Fibroblast of the aortic adventitia (primary cell): ENCODE results near the gene COPS3. TPM values are rescaled to one million over a fixed set of nuclear protein-coding genes. Genes with fewer than 3 reads are reported as not detected.
"Not testable (repeated sequence)": the region's sequence is repeated elsewhere in the genome, so short reads cannot be mapped to it uniquely, and the experiment has no call there.

Experiments
- DNase-seq: peaks from one replicate; pipeline ENCODE4 v3.0.0-alpha.2; 2010; ENCODE audit warnings: low read depth
- H3K4me3 ChIP-seq: 2 replicates; pipeline ENCODE4 v1.5.1; 2011; ENCODE audit warnings: low read depth, mild to moderate bottlenecking, control low read depth, low read length, moderate library complexity
- total RNA-seq: library from RNA; depleted of rRNA; stranded (reverse); fragments of >200 nt; gene quantifications from 2 replicates; pipeline ENCODE4 v1.2.3, GENCODE V29; 2012; ENCODE audit warnings: low replicate concordance
- TF ChIP-seq, protein P1 (sequence below): IDR thresholded peaks from 2 replicates; pipeline ENCODE4 v1.5.1; 2011; ENCODE audit warnings: mild to moderate bottlenecking, low read length, control low read depth, inconsistent platforms; ENCODE audit not compliant: insufficient read depth

The COPS3 gene
- total RNA-seq, 1 donor = 124 TPM

- H3K4me3 ChIP-seq = no peak overlapping the region
- TF ChIP-seq, protein P1, sequence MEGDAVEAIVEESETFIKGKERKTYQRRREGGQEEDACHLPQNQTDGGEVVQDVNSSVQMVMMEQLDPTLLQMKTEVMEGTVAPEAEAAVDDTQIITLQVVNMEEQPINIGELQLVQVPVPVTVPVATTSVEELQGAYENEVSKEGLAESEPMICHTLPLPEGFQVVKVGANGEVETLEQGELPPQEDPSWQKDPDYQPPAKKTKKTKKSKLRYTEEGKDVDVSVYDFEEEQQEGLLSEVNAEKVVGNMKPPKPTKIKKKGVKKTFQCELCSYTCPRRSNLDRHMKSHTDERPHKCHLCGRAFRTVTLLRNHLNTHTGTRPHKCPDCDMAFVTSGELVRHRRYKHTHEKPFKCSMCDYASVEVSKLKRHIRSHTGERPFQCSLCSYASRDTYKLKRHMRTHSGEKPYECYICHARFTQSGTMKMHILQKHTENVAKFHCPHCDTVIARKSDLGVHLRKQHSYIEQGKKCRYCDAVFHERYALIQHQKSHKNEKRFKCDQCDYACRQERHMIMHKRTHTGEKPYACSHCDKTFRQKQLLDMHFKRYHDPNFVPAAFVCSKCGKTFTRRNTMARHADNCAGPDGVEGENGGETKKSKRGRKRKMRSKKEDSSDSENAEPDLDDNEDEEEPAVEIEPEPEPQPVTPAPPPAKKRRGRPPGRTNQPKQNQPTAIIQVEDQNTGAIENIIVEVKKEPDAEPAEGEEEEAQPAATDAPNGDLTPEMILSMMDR = no peak
These were observed 4.9 kb upstream of the COPS3 start for GRCh38 chr17:17285951-17286350.

GRCh38 chr17:17279316-17279715, 1.7 kb downstream of the COPS3 start:
- peak overlapping the region; percentile 89 for H3K4me3 ChIP-seq
- DNase-seq = no peak
- TF ChIP-seq, protein P1 = no peak

More at GRCh38 chr17:17285951-17286350, 4.9 kb upstream of the COPS3 start:
- no peak for DNase-seq

DNA sequence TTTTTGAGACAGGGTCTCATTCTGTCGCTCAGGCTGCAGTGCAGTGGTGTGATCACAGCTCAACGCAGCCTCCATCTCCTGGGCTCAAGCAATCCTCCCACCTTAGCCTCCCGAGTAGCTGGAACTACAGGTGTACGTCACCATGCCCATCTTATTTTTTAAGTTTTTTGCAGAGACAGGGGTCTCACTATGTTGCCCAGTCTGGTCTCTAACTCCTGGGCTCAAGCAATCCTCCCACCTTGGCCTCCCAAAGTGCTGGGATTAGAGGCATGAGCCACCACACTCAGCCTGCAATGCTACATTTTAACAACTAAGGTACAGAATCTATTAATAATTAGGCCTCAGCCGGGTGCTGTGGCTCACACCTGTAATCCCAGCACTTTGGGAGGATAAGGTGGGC, 3.6 kb downstream of the COPS3 start:
- not testable (repeated sequence) for H3K4me3 ChIP-seq, DNase-seq

- TF ChIP-seq, protein P1 = no peak
These were observed 5.1 kb downstream of the COPS3 start for GRCh38 chr17:17275971-17276370.

GRCh38 chr17:17269926-17270773, 10.9 kb downstream of the COPS3 start:
- DNase-seq = no peak
- no peak overlapping the region for H3K4me3 ChIP-seq
- TF ChIP-seq, protein P1 = peak; percentile 18

More at GRCh38 chr17:17275971-17276370, 5.1 kb downstream of the COPS3 start:
- no peak overlapping the region for H3K4me3 ChIP-seq
- no peak for DNase-seq

DNA sequence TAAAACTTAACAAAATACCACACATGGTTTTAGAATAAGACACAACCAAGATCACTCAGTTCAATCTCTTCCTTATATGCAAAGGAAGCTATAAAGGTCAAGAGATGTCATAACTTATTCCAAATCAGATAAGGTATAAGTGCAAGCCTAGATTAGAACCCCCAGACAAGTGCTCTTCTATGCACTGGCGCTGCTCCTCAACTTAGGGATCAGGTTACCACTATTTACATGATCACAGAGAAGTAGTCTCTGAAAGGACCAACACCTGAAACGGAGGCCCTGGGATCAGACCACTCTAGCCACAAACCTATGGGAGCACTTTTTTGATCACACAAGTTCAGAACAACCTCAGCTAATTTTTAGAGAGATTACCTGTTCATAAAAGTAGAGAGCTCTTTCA, 16.6 kb downstream of the COPS3 start:
- H3K4me3 ChIP-seq = no peak overlapping the region
- no peak for DNase-seq
- TF ChIP-seq, protein P1 = no peak

DNA sequence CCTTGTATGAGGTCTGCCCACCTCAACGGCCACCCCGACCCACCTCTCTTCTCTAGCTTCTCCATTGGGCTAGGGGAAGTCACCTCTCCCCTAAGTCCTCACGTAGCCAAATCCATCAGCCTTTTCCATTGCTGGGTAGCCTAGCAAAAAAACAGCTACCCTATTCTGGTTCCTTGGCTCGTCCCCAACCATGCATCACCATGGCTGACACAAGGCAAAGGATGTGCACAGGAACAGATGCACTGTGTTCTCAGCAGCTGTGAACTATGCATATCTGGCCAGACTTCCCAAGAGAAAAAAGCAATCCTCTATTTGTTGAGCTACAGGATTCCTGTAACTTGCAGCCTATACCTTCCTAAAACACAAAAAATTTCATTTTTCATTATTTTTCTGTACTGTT, 22.0 kb downstream of the COPS3 start:
- no peak for DNase-seq
- TF ChIP-seq, protein P1 = no peak

More for the DNA sequence above, 22.0 kb downstream of the COPS3 start:
- H3K4me3 ChIP-seq = no peak overlapping the region
